Measurements from ENCODE around the gene CD300H. TPM values are rescaled to one million over a fixed set of nuclear protein-coding genes. Genes with fewer than 3 reads are reported as not detected.
"Not testable (repeated sequence)": the region's sequence is repeated elsewhere in the genome, so short reads cannot be mapped to it uniquely, and the experiment has no call there.

Gene CD300H
- total RNA-seq, 1 donor from 2014 or later, result not detected

- H3K36me3 Mint-ChIP-seq (ENCODE audit: low read depth), result no peaks in the 10 kb centered on the region
- peaks cover 5% of the 10 kb centered on the region for H3K9me3 Mint-ChIP-seq
- intact Hi-C loops (cut with micrococcal nuclease), result no loop called here
- no peak for DNase-seq (ENCODE audit: low spot score)
- no peak overlapping the region for H3K4me3 Mint-ChIP-seq
- H3K4me1 Mint-ChIP-seq (ENCODE audit: low read depth), result peaks cover 3% of the 10 kb centered on the region
- H3K27me3 Mint-ChIP-seq (ENCODE audit: insufficient read depth), result peaks cover 17% of the 10 kb centered on the region
- H3K27ac Mint-ChIP-seq, result no peak overlapping the region
These were observed 40.6 kb downstream of the CD300H start for GRCh38 chr17:74526681-74527080.

DNA sequence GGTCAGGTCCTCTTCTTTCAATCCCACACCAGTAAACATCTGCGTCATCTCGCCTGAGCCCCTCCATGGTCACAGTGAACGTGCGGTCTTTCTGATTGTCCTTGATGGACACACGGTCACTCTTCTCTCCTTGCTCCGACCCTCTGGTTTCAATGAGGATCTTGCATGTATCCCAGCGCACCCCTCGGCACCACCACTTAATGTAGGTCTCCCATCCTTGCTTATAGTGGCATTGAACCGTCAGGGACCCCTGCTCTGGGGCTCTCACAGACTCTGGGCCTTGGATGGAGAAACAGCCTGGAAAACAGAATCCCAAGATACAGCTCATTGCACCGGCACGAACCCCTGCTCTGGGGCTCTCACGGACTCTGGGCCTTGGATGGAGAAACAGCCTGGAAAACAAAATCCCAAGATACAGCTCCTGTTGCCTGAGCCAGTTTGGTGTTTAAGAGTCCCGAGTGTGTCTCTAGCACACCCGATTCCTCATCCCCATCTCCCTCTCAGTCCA, 41.5 kb downstream of the CD300H start:
- Mint-ChIP-seq H3K36me3 (ENCODE audit: low read depth) (no peaks in the 10 kb centered on the region), H3K4me1 (ENCODE audit: low read depth) (peaks cover 11% of the 10 kb centered on the region), H3K9me3 (peaks cover 5% of the 10 kb centered on the region), H3K4me3 (no peak overlapping the region), H3K27ac (no peak overlapping the region), H3K27me3 (ENCODE audit: insufficient read depth) (peaks cover 14% of the 10 kb centered on the region)
- intact Hi-C loops (cut with micrococcal nuclease), result no loop called here
- DNase-seq (ENCODE audit: low spot score), result no peak

DNA sequence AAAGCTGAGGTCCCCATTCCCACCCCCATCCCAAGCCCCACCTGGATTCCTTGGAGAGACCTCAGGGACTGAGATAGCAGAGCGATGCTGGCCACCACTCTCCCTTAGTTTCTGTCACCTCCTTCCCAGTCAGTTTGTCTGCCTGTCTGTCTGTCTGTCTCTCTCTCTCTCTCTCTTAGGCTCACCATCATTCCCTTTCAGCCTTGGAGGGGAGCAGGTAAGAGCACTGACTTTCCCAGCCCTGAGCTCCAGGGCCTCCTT, 41.9 kb downstream of the CD300H start:
- Mint-ChIP-seq H3K4me3 (no peak overlapping the region), H3K27ac (no peak overlapping the region), H3K4me1 (ENCODE audit: low read depth) (peaks cover 16% of the 10 kb centered on the region), H3K36me3 (ENCODE audit: low read depth) (no peaks in the 10 kb centered on the region), H3K9me3 (peaks cover 5% of the 10 kb centered on the region), H3K27me3 (ENCODE audit: insufficient read depth) (peaks cover 11% of the 10 kb centered on the region)
- DNase-seq (ENCODE audit: low spot score), result no peak
- intact Hi-C loops (cut with micrococcal nuclease), result no loop called here

DNA sequence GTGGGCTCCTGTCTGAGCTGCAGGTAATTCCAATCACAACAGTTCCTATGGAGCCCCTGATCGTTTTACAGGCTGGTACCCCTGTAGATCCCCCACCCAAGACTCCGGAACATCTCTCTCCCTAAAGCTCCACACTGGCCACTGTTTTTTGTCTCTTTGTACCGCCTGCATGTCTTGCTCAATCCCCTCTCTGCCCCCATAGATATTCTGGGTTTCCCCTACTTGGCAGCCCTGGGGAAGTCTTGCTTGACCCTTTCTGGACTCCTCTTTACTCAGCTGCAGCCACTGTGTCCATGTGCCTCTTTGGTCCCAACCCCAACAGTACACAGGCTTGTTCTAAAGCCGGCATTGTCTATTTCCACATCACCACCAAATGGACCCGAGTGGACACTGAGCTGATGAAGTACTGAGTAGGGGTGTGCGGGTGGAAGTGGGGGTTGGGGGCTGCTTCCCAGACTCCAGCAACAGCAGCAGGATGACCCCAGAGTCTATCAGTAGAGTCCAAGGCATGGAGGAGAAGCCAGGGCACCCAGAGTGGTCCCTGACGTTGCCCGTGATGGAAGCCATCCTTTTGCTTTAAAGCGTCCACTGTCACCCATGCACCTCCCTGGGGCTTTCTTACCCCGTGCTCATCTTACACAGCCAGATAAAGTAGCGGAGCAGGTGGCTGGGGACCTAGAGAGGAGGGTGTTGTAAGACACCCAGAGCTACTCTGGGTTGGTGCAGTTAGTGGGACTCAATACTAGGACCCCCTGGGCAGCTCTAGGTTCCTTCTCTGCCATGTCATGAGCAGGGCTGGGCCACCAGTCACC, 42.5 kb downstream of the CD300H start:
- Mint-ChIP-seq H3K4me3 (no peak overlapping the region), H3K36me3 (ENCODE audit: low read depth) (no peaks in the 10 kb centered on the region), H3K27ac (no peak overlapping the region), H3K27me3 (ENCODE audit: insufficient read depth) (peaks cover 8% of the 10 kb centered on the region), H3K4me1 (ENCODE audit: low read depth) (peaks cover 21% of the 10 kb centered on the region), H3K9me3 (peaks cover 5% of the 10 kb centered on the region)
- no peak for DNase-seq (ENCODE audit: low spot score)
- intact Hi-C loops (cut with micrococcal nuclease), result no loop called here

- intact Hi-C loops (cut with micrococcal nuclease), result no loop called here
- peaks cover 5% of the 10 kb centered on the region for H3K9me3 Mint-ChIP-seq
- peaks cover 5% of the 10 kb centered on the region for H3K27me3 Mint-ChIP-seq (ENCODE audit: insufficient read depth)
- H3K27ac Mint-ChIP-seq, result no peak overlapping the region
- H3K4me1 Mint-ChIP-seq (ENCODE audit: low read depth), result peaks cover 24% of the 10 kb centered on the region
- H3K4me3 Mint-ChIP-seq, result no peak overlapping the region
- no peak for DNase-seq (ENCODE audit: low spot score)
- peaks cover 2% of the 10 kb centered on the region for H3K36me3 Mint-ChIP-seq (ENCODE audit: low read depth)
These were observed 44.0 kb downstream of the CD300H start for GRCh38 chr17:74523308-74523707.

DNA sequence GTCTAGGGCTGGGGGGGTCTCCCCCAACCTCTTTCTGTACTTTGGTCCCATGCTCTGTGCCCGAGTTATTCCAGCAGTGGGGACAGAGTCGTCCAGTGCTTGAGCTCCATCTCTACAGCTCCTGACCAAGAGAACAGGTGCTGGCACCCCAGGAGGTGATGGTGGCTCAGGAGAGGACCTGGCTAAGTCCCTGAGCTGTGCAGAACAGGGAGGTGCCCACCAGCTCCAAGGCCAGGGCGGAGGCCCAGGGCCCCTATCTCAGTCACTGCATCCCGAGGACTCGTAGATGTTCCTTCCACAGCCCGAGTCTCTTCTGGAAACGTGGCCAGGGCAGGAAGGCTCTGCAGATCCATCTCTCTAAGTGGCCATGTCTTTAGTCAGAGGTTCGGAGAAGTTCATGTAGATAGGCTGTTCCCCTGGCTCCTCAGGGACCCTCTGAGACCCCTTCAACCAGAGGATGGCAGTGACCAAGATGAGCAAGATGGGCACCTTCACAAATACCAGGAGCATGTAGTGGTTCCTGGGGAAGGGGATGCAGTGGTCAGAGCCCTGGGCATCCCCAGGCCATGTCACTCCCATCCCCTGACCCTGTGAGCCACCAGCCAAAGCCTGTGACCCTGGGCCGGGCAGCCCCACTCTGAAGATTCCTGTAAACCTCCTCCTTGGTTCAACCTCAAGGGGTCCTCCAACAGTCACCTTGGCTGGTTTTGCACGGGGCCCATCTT, 44.8 kb downstream of the CD300H start:
- Mint-ChIP-seq H3K36me3 (ENCODE audit: low read depth) (peaks cover 2% of the 10 kb centered on the region), H3K4me1 (ENCODE audit: low read depth) (peaks cover 24% of the 10 kb centered on the region), H3K27ac (no peak overlapping the region), H3K9me3 (peaks cover 5% of the 10 kb centered on the region), H3K4me3 (no peak overlapping the region), H3K27me3 (ENCODE audit: insufficient read depth) (peaks cover 11% of the 10 kb centered on the region)
- intact Hi-C loops (cut with micrococcal nuclease), result no loop called here
- no peak for DNase-seq (ENCODE audit: low spot score)

DNA sequence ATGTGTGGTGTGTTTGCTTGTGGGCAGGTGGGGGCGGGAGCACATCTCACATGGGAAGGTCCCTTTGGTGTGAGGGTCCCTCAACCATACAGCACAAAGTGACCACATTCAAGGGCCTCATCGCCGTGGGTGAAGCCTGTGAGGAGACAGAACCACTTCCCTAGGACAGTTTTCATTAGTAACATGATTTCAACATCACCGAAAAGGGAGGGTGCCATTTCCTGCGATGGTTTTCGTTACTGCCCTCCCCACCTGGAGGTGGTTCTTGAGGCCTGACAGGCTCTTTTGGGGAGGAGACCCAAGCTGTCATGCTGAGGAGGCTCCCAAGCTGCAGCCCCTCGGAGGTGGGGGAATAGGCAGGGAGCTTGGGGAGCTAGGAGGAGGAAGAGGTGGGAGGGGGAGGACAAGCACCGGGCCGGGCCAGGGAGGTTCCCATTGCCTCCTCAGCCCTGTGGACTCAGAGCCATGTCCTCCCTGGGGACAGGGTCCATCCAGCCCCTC, 45.6 kb downstream of the CD300H start:
- no peak for DNase-seq (ENCODE audit: low spot score)
- H3K9me3 Mint-ChIP-seq, result peaks cover 5% of the 10 kb centered on the region
- H3K27me3 Mint-ChIP-seq (ENCODE audit: insufficient read depth), result peaks cover 10% of the 10 kb centered on the region
- intact Hi-C loops (cut with micrococcal nuclease), result no loop called here
- peaks cover 4% of the 10 kb centered on the region for H3K36me3 Mint-ChIP-seq (ENCODE audit: low read depth)
- H3K27ac Mint-ChIP-seq, result peak overlapping the region; percentile 65
- peaks cover 24% of the 10 kb centered on the region for H3K4me1 Mint-ChIP-seq (ENCODE audit: low read depth)
- no peak overlapping the region for H3K4me3 Mint-ChIP-seq

GRCh38 chr17:74520790-74521480, 46.4 kb downstream of the CD300H start:
- Mint-ChIP-seq H3K4me3 (no peak overlapping the region), H3K27ac (peak overlapping the region; percentile 65), H3K9me3 (peaks cover 5% of the 10 kb centered on the region), H3K36me3 (ENCODE audit: low read depth) (peaks cover 4% of the 10 kb centered on the region), H3K4me1 (ENCODE audit: low read depth) (peaks cover 24% of the 10 kb centered on the region), H3K27me3 (ENCODE audit: insufficient read depth) (peaks cover 10% of the 10 kb centered on the region)
- intact Hi-C loops (cut with micrococcal nuclease), result no loop called here
- no peak for DNase-seq (ENCODE audit: low spot score)

DNA sequence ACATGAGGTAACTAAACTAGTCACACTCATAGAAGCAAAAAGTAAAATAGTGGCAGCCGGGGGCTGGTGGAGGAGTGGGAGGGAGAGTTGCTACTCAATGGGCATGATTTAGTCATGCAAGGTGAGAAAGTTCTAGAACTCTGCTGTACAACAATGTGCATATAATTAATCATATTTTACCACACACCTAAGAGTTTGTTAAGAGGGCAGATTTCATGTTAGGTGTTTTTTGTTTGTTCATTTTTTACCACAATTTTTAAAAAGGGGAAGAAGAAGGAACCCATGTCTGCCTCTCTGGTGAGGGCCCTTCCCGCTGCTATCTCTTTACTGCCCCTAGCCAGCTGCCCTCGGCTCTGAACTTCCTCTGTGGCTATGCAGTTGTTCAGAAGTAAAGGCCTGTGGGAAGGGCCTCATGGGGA, 47.3 kb downstream of the CD300H start:
- Mint-ChIP-seq H3K27ac (peak overlapping the region; percentile 38), H3K36me3 (ENCODE audit: low read depth) (peaks cover 4% of the 10 kb centered on the region), H3K9me3 (peaks cover 9% of the 10 kb centered on the region), H3K4me3 (peak overlapping the region; percentile 22), H3K4me1 (ENCODE audit: low read depth) (peaks cover 24% of the 10 kb centered on the region), H3K27me3 (ENCODE audit: insufficient read depth) (peaks cover 6% of the 10 kb centered on the region)
- intact Hi-C loops (cut with micrococcal nuclease), result no loop called here
- no peak for DNase-seq (ENCODE audit: low spot score)

- intact Hi-C loops (cut with micrococcal nuclease), result loop anchor here (10.0 kb wide), 1 partner anchor 216 kb away; the partner anchor contains the start of gene RAB37
- H3K4me3 Mint-ChIP-seq; H3K27ac Mint-ChIP-seq; DNase-seq (ENCODE audit: low spot score): not testable (repeated sequence)
- H3K36me3 Mint-ChIP-seq (ENCODE audit: low read depth), result peaks cover 13% of the 10 kb centered on the region
- H3K9me3 Mint-ChIP-seq, result peaks cover 20% of the 10 kb centered on the region
- peaks cover 15% of the 10 kb centered on the region for H3K27me3 Mint-ChIP-seq (ENCODE audit: insufficient read depth)
- H3K4me1 Mint-ChIP-seq (ENCODE audit: low read depth), result peaks cover 36% of the 10 kb centered on the region
These were observed 48.8 kb downstream of the CD300H start for GRCh38 chr17:74518413-74518981.

DNA sequence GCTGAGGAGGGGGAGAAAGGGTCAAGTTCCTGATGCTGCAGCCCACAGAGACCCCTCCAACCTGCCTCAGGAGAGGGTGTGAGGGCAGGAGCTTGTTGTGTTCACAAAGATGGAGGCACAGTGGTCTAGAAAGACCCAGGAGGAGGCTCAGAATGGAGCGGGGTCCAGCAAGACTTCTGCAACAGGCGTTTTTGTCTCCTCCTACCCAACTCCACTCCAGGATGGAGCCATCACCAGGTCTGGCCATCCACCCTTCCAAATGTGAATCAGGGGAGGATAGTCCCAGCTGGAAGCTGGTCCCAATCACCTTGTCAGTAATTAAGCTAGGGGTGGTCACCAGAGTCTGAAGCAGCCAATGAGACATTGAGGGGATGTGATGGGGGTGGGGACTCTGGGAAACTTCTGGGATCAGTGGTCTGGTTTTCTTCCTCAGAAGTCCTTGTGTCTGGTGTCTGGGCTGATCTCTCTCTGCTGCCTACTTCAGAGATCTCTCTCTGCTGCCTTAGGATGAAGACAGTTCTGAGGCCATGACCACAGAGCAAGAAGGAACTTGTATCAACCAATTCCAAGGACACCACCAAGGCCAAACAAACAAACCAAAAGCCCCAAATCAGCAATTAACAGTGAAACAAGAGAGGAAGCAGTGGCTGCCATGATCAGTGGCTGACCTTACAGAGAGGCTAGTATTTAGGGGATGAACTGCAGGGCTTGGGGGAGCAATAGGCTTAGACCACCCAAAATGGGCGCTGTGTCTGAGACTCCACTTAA, 50.6 kb downstream of the CD300H start:
- H3K4me1 Mint-ChIP-seq (ENCODE audit: low read depth), result peaks cover 49% of the 10 kb centered on the region
- H3K27ac Mint-ChIP-seq, result no peak overlapping the region
- peaks cover 15% of the 10 kb centered on the region for H3K27me3 Mint-ChIP-seq (ENCODE audit: insufficient read depth)
- no peak overlapping the region for H3K4me3 Mint-ChIP-seq
- peaks cover 17% of the 10 kb centered on the region for H3K36me3 Mint-ChIP-seq (ENCODE audit: low read depth)
- intact Hi-C loops (cut with micrococcal nuclease), result loop anchor here (10.0 kb wide), 1 partner anchor 218 kb away; the partner anchor contains the start of gene RAB37
- peaks cover 18% of the 10 kb centered on the region for H3K9me3 Mint-ChIP-seq
- DNase-seq (ENCODE audit: low spot score), result no peak

DNA sequence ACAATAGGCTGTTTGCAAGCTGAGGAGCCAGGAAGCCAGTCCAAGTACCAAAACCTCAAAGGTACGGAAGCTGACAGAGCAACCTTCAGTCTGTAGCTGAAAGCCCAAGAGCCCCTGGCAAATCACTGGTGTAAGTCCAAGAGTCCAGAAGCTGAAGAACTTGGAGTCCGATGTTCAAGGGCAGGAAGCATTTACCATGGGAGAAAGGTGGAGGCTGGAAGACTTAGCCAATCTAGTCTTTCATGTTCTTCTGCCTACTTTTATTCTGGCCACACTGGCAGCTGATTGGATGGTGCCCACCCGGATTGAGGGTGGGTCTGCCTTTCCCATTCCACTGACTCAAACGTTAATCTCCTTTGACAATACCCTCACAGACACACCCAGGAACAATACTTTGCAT, 51.4 kb downstream of the CD300H start:
- DNase-seq (ENCODE audit: low spot score), result no peak
- Mint-ChIP-seq H3K27ac (no peak overlapping the region), H3K9me3 (peaks cover 18% of the 10 kb centered on the region), H3K27me3 (ENCODE audit: insufficient read depth) (peaks cover 15% of the 10 kb centered on the region), H3K4me1 (ENCODE audit: low read depth) (peaks cover 43% of the 10 kb centered on the region), H3K4me3 (no peak overlapping the region), H3K36me3 (ENCODE audit: low read depth) (peaks cover 17% of the 10 kb centered on the region)
- intact Hi-C loops (cut with micrococcal nuclease), result loop anchor here (10.0 kb wide), 1 partner anchor 219 kb away; the partner anchor contains the start of gene RAB37
